Cerebellar nuclear complex (tissue), 1 donor: ENCODE measurements around the gene CLCNKA.
"Not testable (repeated sequence)": the region's sequence is repeated elsewhere in the genome, so short reads cannot be mapped to it uniquely, and the experiment has no call there.

Experiments used
- DNase-seq, 2 experiments: peaks; one replicate each; lab custom pipeline; 2025; lab: John Stamatoyannopoulos, UW

Gene CLCNKA

DNA sequence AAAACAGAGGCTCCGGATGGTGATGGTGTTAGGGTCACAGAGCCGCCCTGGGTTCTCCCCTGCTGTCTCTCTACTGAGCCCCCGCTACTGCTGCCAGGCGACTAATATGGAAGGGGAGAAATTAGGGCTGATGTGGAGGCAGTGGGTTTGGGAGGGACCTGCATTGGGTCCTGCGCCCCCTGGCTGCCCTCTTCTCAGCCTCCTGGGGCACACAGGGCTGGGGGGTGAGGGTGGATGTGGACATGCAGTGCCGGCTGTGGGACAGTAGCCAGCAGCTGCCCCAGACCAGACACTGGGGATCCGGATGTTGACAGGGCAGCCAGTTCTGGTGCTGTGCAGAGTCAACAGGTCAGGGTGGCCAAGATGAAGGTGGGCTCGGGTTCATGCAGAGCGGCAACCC lies 20.3 kb downstream of the CLCNKA start:
- DNase-seq = no peak

DNA sequence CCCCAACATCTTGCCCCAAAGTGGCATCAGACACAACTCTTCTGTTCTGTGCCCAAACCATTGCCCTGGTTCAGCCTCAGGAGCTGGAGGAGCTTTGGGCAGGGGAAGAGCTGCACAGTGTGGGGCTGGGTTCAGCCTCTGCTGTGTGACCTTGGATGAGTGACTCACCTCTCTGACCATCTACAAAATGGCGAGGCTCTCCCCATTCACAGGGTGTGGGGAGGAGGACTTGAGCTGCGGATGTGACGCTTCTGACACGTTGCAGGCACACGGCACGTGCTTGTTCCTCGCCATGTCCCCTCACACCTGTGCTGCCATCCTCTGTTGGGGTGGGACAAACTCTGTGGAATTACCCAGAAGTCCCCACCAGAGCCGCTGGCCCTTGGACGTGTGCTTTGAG lies 20.8 kb downstream of the CLCNKA start:
- not testable (repeated sequence) for DNase-seq

GRCh38 chr1:16043521-16043920 lies 21.7 kb downstream of the CLCNKA start, which contains the start of gene CLCNKB:
TSS of gene CLCNKB (plus strand) at chr1:16043782. CDS start at chr1:16044493, 711 bp downstream.
- no peak for DNase-seq

- no peak for DNase-seq
These were observed 22.1 kb downstream of the CLCNKA start for GRCh38 chr1:16043950-16044349.

DNA sequence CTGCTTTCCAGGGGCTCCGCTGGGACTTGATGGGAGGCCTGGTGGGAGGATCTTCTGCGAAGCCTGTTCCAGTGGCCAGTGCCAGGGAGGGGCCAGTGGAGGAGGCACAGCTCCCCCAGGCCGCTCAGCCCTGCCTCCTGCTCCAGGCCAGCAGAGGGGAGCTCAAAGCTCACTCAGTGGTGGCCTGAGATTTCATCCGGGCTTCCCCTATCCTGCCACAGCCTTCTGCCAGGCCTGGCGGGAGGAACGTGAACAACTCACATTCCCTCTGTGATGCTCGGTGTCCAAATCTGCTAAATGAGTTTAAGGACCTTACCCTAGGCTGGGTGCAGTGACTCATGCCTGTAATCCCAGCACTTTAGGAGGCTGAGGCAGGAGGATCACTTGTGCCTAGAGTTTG lies 25.0 kb downstream of the CLCNKA start:
- DNase-seq = no peak

GRCh38 chr1:16047791-16048475 lies 26.1 kb downstream of the CLCNKA start:
- no peak for DNase-seq

DNA sequence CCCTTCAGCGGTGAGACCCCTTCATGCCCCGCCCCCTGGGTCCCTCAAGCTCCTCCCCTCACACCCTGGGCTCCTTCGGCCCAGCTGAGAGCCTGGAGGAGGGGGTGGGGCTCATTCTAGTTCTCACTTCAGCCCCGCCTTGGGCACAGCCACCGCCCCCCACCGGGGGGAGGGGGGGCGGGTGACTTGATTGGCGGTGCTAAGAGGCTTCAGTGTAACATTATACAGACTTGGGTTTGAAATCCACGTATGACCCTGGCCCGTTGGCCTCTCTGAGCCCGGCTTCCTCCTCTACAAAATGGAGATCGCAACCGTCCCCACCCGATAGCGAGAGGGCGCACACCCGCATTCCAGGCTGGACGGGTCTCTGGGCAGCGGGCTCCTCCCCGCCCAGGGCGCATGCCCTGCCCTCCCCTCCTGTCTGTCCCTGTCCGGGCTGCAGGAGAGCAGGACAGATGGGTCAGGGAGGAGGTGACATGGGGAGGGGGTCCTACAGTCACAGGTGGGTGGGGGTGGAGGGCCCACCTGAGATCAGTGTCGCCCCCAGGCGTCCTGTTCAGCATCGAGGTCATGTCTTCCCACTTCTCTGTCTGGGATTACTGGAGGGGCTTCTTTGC lies 26.8 kb downstream of the CLCNKA start:
- no peak for DNase-seq

DNA sequence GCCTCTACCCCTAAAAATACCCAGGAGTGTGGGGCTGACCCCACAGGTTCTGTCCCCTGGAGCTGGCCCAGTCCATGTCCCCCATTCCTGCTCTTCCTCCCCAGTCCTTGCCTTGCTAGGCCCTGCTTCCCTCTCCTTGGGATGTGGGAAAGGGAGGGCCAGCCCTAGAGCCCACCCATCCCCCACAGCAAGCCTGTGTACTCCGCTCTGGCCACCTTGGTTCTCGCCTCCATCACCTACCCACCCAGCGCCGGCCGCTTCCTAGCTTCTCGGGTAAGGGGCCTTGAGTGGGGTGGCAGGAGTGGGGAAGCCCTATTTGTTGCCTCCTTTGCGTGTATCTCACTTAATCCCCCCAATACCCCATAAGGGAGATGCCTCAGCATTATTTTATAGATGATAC lies 28.5 kb downstream of the CLCNKA start:
- DNase-seq = no peak

DNA sequence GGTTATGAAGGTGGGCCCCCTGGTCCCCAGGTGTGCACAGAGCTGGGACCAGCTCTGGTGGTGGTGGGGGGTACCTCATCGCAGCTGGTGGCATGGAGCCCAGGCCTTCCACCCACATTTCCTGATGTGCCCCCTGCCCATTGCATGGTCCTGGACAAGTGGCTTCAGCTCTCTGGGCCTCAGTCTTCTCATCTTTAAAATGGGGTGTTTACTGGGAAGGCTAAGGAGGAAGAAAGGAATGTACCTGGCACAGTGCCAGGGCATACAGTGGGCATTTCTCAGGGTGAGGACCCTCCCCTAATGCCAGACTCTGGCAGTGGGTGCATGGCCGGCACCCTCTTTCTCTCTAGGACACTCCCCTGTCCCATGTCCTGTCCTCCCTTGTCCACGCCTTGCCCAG lies 29.2 kb downstream of the CLCNKA start:
- no peak for DNase-seq

DNA sequence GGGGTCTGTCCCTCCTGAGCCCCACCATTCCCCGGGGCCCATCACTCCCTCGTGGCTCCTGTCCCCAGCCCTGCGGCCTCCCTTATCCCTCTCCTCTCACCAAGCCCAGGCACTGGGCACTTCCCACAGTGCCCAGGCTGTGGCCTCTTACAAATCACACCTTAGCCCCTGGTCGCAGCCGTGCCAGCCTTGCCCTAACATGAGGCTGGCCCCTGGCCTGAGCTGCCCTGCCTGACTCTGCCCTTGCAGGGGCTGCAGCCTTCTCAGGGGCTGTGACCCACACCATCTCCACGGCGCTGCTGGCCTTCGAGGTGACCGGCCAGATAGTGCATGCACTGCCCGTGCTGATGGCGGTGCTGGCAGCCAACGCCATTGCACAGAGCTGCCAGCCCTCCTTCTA lies 30.1 kb downstream of the CLCNKA start:
- DNase-seq = not testable (repeated sequence)

GRCh38 chr1:16053781-16054502 lies 32.1 kb downstream of the CLCNKA start:
- DNase-seq = no peak

DNA sequence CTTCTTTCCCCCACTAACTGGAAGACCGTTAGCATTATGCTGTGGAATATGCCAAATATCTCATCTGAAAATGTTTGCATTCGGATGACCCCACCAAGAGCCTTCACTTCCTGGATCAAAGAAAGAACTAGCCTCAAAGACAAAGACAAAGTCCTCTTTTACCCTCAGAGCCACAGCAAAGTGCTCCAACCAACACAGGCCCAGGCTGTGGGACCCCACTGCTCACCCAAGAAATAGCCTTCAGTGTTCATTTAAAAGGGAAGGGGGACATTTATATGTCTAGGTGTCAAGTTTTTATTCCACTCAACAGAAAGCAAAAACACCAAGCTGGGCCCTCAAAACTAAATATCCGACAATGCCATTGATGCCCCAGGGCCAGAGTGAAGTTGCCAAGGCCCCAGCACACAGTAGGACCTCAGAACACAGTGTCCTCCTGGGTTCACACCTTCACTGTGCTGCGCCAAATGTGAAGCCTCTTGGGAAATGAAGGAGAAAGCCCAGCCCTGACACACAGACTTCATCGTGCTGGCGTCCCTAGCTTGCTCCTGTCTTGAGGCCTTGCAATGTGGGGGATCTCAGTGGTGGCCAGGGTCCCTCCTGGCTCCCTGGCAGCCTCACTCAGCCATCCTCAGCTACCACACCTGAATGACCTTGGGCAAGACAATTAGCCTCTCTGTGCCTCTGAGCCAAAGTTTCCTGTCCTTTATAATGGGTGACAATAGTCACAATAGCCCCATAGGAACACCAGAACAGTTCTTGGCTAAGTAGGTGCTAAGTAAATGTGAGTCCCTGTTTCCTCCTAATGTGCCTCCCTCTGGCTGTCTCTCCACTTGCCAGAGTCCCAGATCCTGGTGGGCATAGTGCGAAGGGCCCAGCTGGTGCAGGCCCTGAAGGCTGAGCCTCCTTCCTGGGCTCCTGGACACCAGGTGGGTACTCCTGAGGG lies 33.0 kb downstream of the CLCNKA start:
- DNase-seq = no peak

DNA sequence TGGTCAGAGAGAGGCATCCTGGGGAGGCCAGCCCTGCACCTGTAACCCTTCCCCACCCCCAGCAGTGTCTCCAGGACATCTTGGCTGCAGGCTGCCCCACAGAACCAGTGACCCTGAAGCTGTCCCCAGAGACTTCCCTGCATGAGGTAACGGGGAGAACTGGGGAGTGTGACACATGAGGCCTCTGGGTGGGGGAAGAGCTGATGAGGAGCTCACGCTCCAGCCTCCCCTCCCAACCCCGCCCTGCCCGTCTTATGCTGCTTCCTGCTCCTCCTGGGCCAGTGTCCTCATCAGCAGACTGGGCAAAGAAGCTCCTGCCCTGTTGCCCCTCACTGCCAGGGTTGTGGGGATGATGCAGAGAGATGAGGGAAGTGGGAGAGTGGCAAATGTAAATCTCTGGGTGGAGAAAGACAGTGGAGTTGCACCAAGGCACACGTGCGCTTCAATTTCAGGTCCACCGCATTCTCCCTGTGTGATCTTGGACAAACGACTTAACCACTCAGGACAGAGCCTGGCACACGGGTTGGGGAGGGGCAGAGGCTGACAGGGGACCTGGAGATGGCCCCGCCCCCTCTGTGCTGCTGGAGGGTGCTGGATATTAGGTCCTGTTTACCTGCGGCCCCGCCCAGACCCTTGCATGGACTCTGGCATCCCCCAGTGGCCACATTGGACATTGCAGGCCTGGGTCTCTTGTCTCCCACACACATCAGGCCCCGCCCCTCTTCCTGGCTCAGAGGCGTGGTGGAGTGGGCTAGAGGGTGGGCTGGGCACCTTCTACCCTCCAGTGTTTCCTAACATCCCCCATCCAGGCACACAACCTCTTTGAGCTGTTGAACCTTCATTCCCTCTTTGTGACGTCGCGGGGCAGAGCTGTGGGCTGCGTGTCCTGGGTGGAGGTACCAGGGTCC lies 34.0 kb downstream of the CLCNKA start:
- DNase-seq = peak; percentile 81 to 91

- not testable (repeated sequence) for DNase-seq
These were observed 34.7 kb downstream of the CLCNKA start for GRCh38 chr1:16056521-16056912.

DNA sequence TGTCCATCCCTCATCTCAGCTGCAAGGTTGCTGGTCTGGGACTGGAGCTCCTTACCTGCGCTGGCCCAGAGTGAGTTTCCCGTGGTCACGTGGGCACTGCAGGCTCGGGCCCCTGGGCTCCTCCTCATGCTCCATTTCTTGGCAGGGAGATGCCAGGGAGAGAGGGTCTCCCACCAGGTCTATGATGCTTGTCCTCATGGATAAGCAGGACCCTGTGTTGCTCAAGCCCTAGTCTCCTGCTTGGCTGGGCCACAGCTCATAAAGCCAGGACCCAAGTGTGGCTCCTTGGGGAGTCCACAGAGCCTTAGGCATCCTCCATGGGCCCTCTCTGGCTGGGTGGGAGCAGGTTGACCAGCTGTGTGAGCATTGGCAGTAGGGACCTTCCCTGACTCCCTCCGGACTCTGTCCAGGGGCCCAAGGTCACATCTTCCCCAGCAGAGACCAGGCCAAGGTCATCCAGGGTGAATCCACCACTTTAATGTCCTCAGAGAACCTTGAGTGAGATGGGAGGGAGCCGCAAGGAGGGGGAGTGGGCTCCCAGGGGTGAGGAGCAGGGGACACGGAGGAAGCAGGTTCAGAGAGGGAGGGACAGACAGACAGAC lies 35.6 kb downstream of the CLCNKA start:
- not testable (repeated sequence) for DNase-seq

GRCh38 chr1:16058394-16059120 lies 36.7 kb downstream of the CLCNKA start:
- not testable (repeated sequence) for DNase-seq

DNA sequence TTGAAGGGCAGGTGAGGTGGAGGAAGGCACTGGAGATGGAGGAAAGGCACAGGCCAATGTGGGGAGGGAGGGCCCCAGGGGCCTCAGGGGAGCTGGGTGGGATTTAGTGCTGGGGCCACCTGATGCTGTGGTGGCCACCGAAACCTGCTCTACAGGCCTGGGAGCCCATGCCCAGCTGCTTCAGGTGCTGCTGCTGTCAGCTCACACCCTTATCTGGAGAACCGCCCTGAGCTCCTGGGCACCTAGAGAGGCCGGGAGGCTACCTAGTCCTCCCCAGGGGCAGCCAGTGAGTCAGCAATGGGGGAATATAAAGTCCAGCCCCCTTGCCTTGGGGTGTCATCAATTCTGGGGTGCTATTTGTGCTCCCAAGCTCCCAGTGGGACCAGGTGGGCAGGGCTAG lies 39.4 kb downstream of the CLCNKA start:
- no peak for DNase-seq

DNA sequence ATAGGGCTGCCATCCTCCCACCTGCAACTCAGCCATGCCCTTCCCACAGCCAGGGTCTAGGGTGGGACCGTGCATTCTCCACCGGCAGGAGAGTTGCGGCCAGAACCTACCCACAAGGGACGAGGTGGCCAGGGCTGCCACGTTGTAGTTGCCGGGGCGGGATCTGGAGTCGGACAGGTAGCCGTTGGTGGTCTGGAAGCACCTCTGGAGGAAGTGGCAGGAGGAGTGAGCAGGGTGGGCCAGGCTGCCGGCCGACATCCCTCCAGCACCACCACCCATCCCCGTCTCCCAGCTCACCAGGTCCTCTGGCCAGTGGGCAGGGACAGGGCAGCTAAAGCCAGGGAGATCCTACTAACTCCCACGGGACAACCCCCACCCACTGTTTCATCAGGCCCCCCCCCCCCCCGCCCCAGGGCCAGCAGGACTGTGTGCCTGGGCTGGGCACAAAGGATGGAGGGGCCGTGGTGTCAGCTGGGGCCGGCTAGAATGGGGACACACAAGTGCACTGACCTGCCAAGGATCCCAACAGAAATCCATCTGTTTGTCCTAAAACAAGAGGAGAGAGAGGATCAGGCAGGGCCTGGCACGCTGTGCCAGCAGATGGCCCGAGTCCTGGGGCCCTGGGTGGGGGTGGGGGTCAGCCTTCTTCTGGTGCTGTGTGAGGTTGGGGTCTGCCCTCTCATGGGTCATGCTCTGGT lies 40.3 kb downstream of the CLCNKA start:
- peak in 1 of 2 experiments; percentile 56 for DNase-seq

- DNase-seq = not testable (repeated sequence)
These were observed 40.8 kb downstream of the CLCNKA start for GRCh38 chr1:16062687-16063075.
